Activated CD4-positive, alpha-beta memory T cell treated with anti-CD3 and anti-CD28 coated beads, Interleukin-2, amount 10 ng/mL, durations not matched to agents 7 days and 5 days (primary cell): Measurements from ENCODE around the gene MAP3K9. TPM values are rescaled to one million over a fixed set of nuclear protein-coding genes. Genes with fewer than 3 reads are reported as not detected.

Source experiments
- CTCF ChIA-PET: fragments of 350-600 bp; sonication (Branson Sonifier 250); formaldehyde crosslinking; loops from one replicate; lab custom pipeline; 2021; ENCODE audit warnings: antibody characterized with exemption, inconsistent platforms; lab: Charles Lee
- POLR2A ChIA-PET: fragments of 350-600 bp; sonication (Branson Sonifier 250); formaldehyde crosslinking; loops from one replicate; lab custom pipeline; 2021; ENCODE audit warnings: antibody characterized with exemption; lab: Charles Lee
- DNase-seq: peaks from one replicate; pipeline ENCODE4 v3.0.0-alpha.2; 2020
- H3K27ac Mint-ChIP-seq: one replicate; pipeline ENCODE4 v1.8.0; 2021; ENCODE audit warnings: mild to moderate bottlenecking, mixed read lengths
- H3K27me3 Mint-ChIP-seq: one replicate; pipeline ENCODE4 v1.8.0; 2021; ENCODE audit warnings: mixed read lengths
- H3K36me3 Mint-ChIP-seq: one replicate; pipeline ENCODE4 v1.8.0; 2021; ENCODE audit warnings: low read depth, mixed read lengths
- H3K4me1 Mint-ChIP-seq: one replicate; pipeline ENCODE4 v1.8.0; 2021; ENCODE audit warnings: mixed read lengths
- H3K4me3 Mint-ChIP-seq: one replicate; pipeline ENCODE4 v1.8.0; 2021; ENCODE audit warnings: mild to moderate bottlenecking, mixed read lengths
- H3K9me3 Mint-ChIP-seq: one replicate; pipeline ENCODE4 v1.8.0; 2021; ENCODE audit warnings: mixed read lengths
- total RNA-seq, 2 experiments: library from RNA; stranded (reverse); gene quantifications; one replicate each; pipeline ENCODE4 v1.2.3, GENCODE V29; 2021

The MAP3K9 gene
- total RNA-seq, 2 experiments from 2014 or later = 5.9 to 6.7 TPM

- peaks cover 5% of the 10 kb centered on the region for H3K27me3 Mint-ChIP-seq
- H3K9me3 Mint-ChIP-seq = no peaks in the 10 kb centered on the region
- H3K4me1 Mint-ChIP-seq = peaks cover 6% of the 10 kb centered on the region
- H3K36me3 Mint-ChIP-seq = peaks cover 2% of the 10 kb centered on the region
- no peak overlapping the region for H3K27ac Mint-ChIP-seq
- ChIA-PET POLR2A (no interaction called here), CTCF (no interaction called here)
- DNase-seq = no peak
- H3K4me3 Mint-ChIP-seq = no peak overlapping the region
Measured at GRCh38 chr14:70812124-70812818, 3.0 kb upstream of the MAP3K9 start.

GRCh38 chr14:70811578-70811977, 2.3 kb upstream of the MAP3K9 start:
- Mint-ChIP-seq H3K9me3 (no peaks in the 10 kb centered on the region), H3K4me3 (no peak overlapping the region), H3K36me3 (peaks cover 7% of the 10 kb centered on the region), H3K4me1 (peaks cover 10% of the 10 kb centered on the region), H3K27me3 (peaks cover 9% of the 10 kb centered on the region), H3K27ac (no peak overlapping the region)
- DNase-seq = no peak
- POLR2A ChIA-PET = no interaction called here
- CTCF ChIA-PET = no interaction called here

GRCh38 chr14:70811050-70811449, 1.7 kb upstream of the MAP3K9 start:
- H3K4me3 Mint-ChIP-seq = no peak overlapping the region
- H3K4me1 Mint-ChIP-seq = peaks cover 11% of the 10 kb centered on the region
- H3K27ac Mint-ChIP-seq = no peak overlapping the region
- ChIA-PET CTCF (no interaction called here), POLR2A (interaction anchor here (2.8 kb wide), 1 partner anchor 170 kb away, joined by 23 read pairs; the partner anchor contains the start of gene TTC9)
- H3K9me3 Mint-ChIP-seq = no peaks in the 10 kb centered on the region
- DNase-seq = no peak
- peaks cover 8% of the 10 kb centered on the region for H3K36me3 Mint-ChIP-seq
- peaks cover 10% of the 10 kb centered on the region for H3K27me3 Mint-ChIP-seq

- peaks cover 8% of the 10 kb centered on the region for H3K36me3 Mint-ChIP-seq
- H3K27ac Mint-ChIP-seq = no peak overlapping the region
- peaks cover 10% of the 10 kb centered on the region for H3K27me3 Mint-ChIP-seq
- POLR2A ChIA-PET = interaction anchor here (2.1 to 2.9 kb wide), 4 partner anchors 7 to 169 kb away, joined by 7 to 23 read pairs (median 14); partner anchors contain the start of gene TTC9
- H3K9me3 Mint-ChIP-seq = no peaks in the 10 kb centered on the region
- CTCF ChIA-PET = interaction anchor here (1.5 to 2.9 kb wide), 3 partner anchors 8 to 296 kb away, joined by 3 to 27 read pairs (median 15); partner anchors contain the start of gene PCNX1
- no peak for DNase-seq
- peaks cover 11% of the 10 kb centered on the region for H3K4me1 Mint-ChIP-seq
- H3K4me3 Mint-ChIP-seq = no peak overlapping the region
Measured at GRCh38 chr14:70810621-70811020, 1.3 kb upstream of the MAP3K9 start.

- Mint-ChIP-seq H3K9me3 (no peaks in the 10 kb centered on the region), H3K27me3 (peaks cover 14% of the 10 kb centered on the region), H3K36me3 (peaks cover 8% of the 10 kb centered on the region), H3K27ac (peak overlapping the region; percentile 48), H3K4me3 (peak overlapping the region; percentile 76), H3K4me1 (peaks cover 11% of the 10 kb centered on the region)
- ChIA-PET CTCF (interaction anchor here (0.9 to 2.9 kb wide), 7 partner anchors 10 to 167 kb away, joined by 4 to 27 read pairs (median 5); partner anchors contain the start of gene PCNX1), POLR2A (interaction anchor here (0.6 to 2.9 kb wide), 22 partner anchors 9 to 1411 kb away, joined by 3 to 23 read pairs (median 5); partner anchors contain the start of genes COX16, ERH, MED6 and PCNX1)
- DNase-seq = peak; percentile 44
Measured at GRCh38 chr14:70808416-70809224, 693 bp downstream of the MAP3K9 start.

- DNase-seq = peak; percentile 66
- peak overlapping the region; percentile 76 for H3K4me3 Mint-ChIP-seq
- peaks cover 8% of the 10 kb centered on the region for H3K36me3 Mint-ChIP-seq
- peak overlapping the region; percentile 32 for H3K27ac Mint-ChIP-seq
- H3K27me3 Mint-ChIP-seq = peaks cover 14% of the 10 kb centered on the region
- H3K4me1 Mint-ChIP-seq = peaks cover 11% of the 10 kb centered on the region
- ChIA-PET POLR2A (interaction anchor here (1.0 to 2.9 kb wide), 6 partner anchors 10 to 156 kb away, joined by 3 to 16 read pairs (median 4); partner anchors contain the start of gene PCNX1), CTCF (interaction anchor here (1.0 to 2.9 kb wide), 2 partner anchors 10 to 17 kb away, joined by 4 to 27 read pairs; no protein-coding TSS in a partner anchor)
- no peaks in the 10 kb centered on the region for H3K9me3 Mint-ChIP-seq
Measured at GRCh38 chr14:70807898-70808415, 1.4 kb downstream of the MAP3K9 start.

- DNase-seq = no peak
- Mint-ChIP-seq H3K4me1 (peaks cover 11% of the 10 kb centered on the region), H3K4me3 (no peak overlapping the region), H3K27me3 (peaks cover 14% of the 10 kb centered on the region), H3K36me3 (peaks cover 16% of the 10 kb centered on the region), H3K27ac (no peak overlapping the region), H3K9me3 (no peaks in the 10 kb centered on the region)
- CTCF ChIA-PET = interaction anchor here (0.8 to 0.9 kb wide), 2 partner anchors 13 to 103 kb away, joined by 3 to 4 read pairs; partner anchors contain the start of gene PCNX1
- POLR2A ChIA-PET = no interaction called here
Measured at GRCh38 chr14:70804556-70805162, 4.7 kb downstream of the MAP3K9 start.

- peaks cover 16% of the 10 kb centered on the region for H3K36me3 Mint-ChIP-seq
- no peak overlapping the region for H3K27ac Mint-ChIP-seq
- H3K27me3 Mint-ChIP-seq = peaks cover 14% of the 10 kb centered on the region
- DNase-seq = no peak
- ChIA-PET CTCF (no interaction called here), POLR2A (no interaction called here)
- H3K9me3 Mint-ChIP-seq = no peaks in the 10 kb centered on the region
- H3K4me1 Mint-ChIP-seq = peaks cover 11% of the 10 kb centered on the region
- H3K4me3 Mint-ChIP-seq = no peak overlapping the region
Measured at GRCh38 chr14:70803321-70804310, 5.7 kb downstream of the MAP3K9 start.

- ChIA-PET POLR2A (no interaction called here), CTCF (no interaction called here)
- Mint-ChIP-seq H3K27me3 (peaks cover 9% of the 10 kb centered on the region), H3K27ac (no peak overlapping the region), H3K4me1 (peaks cover 4% of the 10 kb centered on the region), H3K9me3 (no peaks in the 10 kb centered on the region), H3K4me3 (no peak overlapping the region), H3K36me3 (peaks cover 13% of the 10 kb centered on the region)
- no peak for DNase-seq
Measured at GRCh38 chr14:70802379-70802778, 6.9 kb downstream of the MAP3K9 start.

- peaks cover 3% of the 10 kb centered on the region for H3K4me1 Mint-ChIP-seq
- H3K4me3 Mint-ChIP-seq = no peak overlapping the region
- no peak overlapping the region for H3K27ac Mint-ChIP-seq
- CTCF ChIA-PET = no interaction called here
- POLR2A ChIA-PET = no interaction called here
- no peak for DNase-seq
- H3K9me3 Mint-ChIP-seq = no peaks in the 10 kb centered on the region
- H3K27me3 Mint-ChIP-seq = peaks cover 8% of the 10 kb centered on the region
- H3K36me3 Mint-ChIP-seq = peaks cover 12% of the 10 kb centered on the region
Measured at GRCh38 chr14:70801836-70802235, 7.5 kb downstream of the MAP3K9 start.

- CTCF ChIA-PET = interaction anchor here (1.6 kb wide), 1 partner anchor 13 kb away, joined by 4 read pairs; the partner anchor contains the start of gene MAP3K9
- POLR2A ChIA-PET = no interaction called here
- Mint-ChIP-seq H3K4me3 (no peak overlapping the region), H3K27me3 (no peaks in the 10 kb centered on the region), H3K27ac (no peak overlapping the region), H3K9me3 (no peaks in the 10 kb centered on the region), H3K36me3 (peaks cover 8% of the 10 kb centered on the region), H3K4me1 (no peaks in the 10 kb centered on the region)
- DNase-seq = no peak
Measured at GRCh38 chr14:70796551-70796950, 12.8 kb downstream of the MAP3K9 start.
